Prostate gland (tissue), 2 donors: Measurements from ENCODE around the gene EIF4A3.

ENCODE experiments used
- POLR2A ChIP-seq: fragments of 450-650 bp; IDR thresholded peaks from one replicate; pipeline ENCODE4 v1.6.1; 2016; ENCODE audit warnings: antibody characterized with exemption, mild to moderate bottlenecking
- POLR2AphosphoS5 ChIP-seq: sonication (generic); formaldehyde crosslinking; IDR thresholded peaks from one replicate; pipeline ENCODE4 v1.6.1; 2017; ENCODE audit warnings: antibody characterized with exemption
- TF ChIP-seq, protein P1 (sequence below), 4 experiments: fragments of 200-600 bp in 2 of 4; fragments of 450-650 bp in 2 of 4; sonication (generic) in 2 of 4; IDR thresholded peaks; 1 replicate in 3 of 4; 2 replicates in 1 of 4; pipeline ENCODE4 v1.5.1; 2016 to 2019; ENCODE audit warnings: antibody characterized with exemption in 4 of 4, mild to moderate bottlenecking in 2 of 4, moderate library complexity in 2 of 4

DNA sequence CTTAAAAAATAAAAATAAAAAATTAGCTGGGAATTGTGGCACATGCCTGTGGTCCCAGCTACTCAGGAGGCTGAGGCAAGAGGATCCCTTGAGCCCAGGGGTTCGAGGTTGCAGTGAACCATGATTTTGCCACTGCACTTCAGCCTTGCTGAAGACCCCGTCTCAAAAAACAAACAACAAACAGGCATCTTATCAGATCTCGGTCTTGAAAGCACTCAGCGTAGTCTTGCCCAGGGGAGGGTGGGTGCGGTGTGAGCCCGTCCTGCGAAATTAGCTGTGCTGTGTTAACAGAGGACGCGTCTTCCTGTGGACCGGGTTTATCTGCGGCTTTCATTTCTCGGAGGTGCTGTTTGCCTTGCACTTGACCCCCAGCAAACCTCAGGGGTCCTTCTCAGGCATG lies 40.2 kb downstream of the EIF4A3 start:
- TF ChIP-seq, protein P1, sequence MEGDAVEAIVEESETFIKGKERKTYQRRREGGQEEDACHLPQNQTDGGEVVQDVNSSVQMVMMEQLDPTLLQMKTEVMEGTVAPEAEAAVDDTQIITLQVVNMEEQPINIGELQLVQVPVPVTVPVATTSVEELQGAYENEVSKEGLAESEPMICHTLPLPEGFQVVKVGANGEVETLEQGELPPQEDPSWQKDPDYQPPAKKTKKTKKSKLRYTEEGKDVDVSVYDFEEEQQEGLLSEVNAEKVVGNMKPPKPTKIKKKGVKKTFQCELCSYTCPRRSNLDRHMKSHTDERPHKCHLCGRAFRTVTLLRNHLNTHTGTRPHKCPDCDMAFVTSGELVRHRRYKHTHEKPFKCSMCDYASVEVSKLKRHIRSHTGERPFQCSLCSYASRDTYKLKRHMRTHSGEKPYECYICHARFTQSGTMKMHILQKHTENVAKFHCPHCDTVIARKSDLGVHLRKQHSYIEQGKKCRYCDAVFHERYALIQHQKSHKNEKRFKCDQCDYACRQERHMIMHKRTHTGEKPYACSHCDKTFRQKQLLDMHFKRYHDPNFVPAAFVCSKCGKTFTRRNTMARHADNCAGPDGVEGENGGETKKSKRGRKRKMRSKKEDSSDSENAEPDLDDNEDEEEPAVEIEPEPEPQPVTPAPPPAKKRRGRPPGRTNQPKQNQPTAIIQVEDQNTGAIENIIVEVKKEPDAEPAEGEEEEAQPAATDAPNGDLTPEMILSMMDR (IDR thresholded peaks at IDR 0.05), result no peak
- TF ChIP-seq POLR2AphosphoS5 (no peak), POLR2A (no peak)
